ENCODE results near the gene MBP.
"Not testable (repeated sequence)": the region's sequence is repeated elsewhere in the genome, so short reads cannot be mapped to it uniquely, and the experiment has no call there.

Gene MBP

DNA sequence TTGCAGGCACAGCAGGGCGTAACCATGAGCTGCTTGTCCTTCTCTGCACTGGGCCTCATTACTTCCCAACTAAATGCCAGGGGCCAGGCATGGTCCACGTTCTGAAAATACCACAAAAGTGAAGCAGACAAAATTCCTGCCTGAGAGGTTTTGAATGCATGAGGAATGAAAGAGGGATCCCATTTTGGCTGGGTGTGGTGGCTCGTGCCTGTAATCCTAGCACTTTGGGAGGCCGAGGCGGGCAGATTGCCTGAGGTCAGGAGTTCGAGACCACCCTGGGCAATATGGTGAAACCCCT, 139.5 kb downstream of the MBP start:
- no peak for TF ChIP-seq ZFX (IDR thresholded peaks at IDR 0.05)
- TF ChIP-seq, protein P1, sequence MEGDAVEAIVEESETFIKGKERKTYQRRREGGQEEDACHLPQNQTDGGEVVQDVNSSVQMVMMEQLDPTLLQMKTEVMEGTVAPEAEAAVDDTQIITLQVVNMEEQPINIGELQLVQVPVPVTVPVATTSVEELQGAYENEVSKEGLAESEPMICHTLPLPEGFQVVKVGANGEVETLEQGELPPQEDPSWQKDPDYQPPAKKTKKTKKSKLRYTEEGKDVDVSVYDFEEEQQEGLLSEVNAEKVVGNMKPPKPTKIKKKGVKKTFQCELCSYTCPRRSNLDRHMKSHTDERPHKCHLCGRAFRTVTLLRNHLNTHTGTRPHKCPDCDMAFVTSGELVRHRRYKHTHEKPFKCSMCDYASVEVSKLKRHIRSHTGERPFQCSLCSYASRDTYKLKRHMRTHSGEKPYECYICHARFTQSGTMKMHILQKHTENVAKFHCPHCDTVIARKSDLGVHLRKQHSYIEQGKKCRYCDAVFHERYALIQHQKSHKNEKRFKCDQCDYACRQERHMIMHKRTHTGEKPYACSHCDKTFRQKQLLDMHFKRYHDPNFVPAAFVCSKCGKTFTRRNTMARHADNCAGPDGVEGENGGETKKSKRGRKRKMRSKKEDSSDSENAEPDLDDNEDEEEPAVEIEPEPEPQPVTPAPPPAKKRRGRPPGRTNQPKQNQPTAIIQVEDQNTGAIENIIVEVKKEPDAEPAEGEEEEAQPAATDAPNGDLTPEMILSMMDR (conservative IDR thresholded peaks at IDR 0.05): no peak

DNA sequence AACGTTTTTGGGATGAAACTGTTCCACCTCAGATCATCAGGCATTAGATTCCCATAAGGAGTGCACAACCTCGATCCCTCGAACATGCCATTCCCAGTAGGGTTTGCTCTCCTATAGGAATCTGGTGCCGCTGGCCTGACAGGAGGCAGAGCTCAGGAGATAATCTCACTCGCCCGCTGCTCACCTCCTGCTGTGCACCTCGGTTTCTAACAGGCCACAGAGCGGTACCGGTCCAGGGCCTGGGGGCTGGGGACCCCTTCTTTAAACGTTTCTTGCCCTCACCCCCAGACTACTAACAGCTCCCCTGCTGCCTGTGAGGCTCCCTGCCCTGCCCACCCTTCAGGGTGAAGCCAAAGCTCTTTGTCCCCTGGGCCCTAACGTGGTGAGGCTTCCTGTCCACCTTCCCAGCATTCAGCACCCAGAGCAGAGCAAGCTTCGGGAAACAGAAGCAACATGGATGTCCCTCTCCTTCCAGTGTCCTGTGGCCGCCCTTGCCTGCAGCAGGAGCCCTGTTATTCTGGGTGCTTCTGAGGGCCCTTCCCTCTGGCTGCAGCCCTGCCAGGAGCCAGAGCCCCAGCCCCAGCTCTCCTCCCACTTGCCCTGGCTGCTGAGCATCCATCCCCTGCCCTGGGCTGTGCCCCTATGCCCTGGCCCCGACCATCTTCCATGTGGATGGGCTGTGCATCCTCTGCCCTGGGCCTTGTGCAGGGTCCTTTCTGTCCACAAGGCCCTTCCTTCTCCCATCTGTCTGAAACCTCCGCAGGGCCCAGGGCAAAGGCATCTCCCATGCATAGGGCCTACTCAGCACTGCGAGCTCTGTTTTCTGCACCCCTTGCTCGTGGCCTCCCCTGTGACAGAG, 140.1 kb downstream of the MBP start:
- no peak overlapping the region for H3K27ac ChIP-seq
- TF ChIP-seq, protein P1 (conservative IDR thresholded peaks at IDR 0.05): no peak
- no peak for TF ChIP-seq ZFX (IDR thresholded peaks at IDR 0.05)

More for the DNA sequence above, 139.5 kb downstream of the MBP start:
- H3K27ac ChIP-seq: no peak overlapping the region

DNA sequence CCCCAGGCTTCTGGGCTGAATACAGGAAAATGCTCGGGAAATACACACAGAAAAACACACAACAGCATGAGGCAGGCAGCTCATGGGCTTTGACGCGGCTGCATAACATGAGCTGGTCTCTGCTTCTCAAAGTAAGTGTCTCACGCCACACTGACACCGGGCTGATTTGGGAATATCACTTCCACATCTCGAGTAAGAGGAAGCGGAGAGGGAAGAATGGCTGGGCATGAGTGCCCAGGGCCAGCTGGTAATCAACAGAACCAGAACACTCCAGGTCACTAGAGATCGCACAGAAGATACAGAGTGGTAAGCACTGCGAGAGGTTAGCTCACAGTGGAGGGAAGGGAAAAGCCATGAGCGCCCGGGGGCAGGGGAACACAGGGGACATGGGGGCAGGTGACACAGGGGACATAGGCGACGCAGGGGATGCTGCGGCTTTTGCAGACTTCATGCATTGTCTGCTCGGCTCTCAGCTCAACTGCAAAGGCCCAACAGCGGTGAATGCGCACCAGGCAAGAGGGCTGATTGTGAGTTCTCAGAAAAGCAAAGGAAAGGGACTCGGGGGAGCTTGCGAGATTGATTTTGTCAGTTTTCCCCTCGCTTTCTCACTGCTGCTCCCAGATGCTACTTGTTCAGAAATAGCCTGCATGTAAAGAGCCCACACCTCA, 141.4 kb downstream of the MBP start:
- TF ChIP-seq, protein P1 (conservative IDR thresholded peaks at IDR 0.05): no peak
- no peak for TF ChIP-seq ZFX (IDR thresholded peaks at IDR 0.05)
- no peak overlapping the region for H3K27ac ChIP-seq

DNA sequence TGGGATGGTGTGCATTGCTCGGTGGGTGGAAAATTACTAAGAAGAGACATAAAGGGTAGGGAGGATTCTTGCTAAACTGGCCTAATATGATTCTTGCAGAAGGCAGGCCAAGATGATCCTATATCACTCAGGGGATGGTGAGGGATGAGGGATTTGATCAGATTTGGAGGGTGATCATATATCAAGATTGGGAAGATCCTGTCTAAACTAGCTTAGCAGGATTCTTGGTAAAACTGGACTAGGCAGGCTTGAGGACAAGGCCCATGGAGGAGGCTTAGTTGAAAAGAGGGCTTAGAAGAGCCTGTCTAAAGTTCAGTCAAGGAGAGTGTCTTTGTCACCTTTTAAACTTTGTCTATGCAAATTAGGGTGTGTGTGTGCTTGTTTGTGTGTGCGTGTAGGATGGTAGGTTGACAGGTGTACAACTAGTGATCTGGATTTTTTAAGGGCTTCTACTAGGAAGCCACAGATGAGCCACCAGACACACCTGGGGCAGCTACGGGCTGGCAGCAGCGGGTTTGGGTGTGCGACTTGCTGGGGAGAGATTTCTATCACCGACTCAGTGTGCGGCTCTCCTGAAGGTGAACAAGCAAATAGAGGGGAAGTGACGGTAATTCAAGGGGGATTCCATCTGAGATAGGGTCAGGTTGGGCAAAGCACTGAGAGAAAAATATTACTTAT, 142.1 kb downstream of the MBP start:
- not testable (repeated sequence) for H3K27ac ChIP-seq

DNA sequence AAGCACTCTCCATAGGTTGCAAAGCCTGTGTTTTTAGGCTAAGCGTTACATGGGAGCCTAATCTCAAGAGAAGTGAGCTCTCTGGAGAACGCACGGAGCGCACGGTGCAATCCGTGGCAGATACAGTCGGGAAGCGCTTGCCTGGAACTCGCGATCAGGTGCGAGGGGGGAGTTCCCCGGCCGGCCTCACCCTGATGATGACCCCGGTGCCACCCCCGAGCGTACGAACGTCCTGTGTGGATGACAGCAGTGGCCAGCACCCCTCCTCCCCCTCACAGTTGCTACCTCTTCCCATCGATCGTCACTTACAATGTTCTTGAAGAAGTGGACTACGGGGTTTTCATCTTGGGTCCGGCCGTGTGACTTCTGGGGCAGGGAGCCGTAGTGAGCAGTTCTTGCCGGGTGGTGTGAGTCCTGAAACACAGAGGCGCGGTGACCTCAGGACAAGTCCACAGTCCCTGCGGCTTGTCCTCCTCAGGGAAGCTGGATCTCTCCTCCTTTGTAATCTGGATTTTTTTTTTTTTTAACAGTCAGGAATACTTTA, 142.9 kb downstream of the MBP start:
- TF ChIP-seq, protein P1 (conservative IDR thresholded peaks at IDR 0.05): no peak
- no peak for TF ChIP-seq ZFX (IDR thresholded peaks at IDR 0.05)
- H3K27ac ChIP-seq: no peak overlapping the region

DNA sequence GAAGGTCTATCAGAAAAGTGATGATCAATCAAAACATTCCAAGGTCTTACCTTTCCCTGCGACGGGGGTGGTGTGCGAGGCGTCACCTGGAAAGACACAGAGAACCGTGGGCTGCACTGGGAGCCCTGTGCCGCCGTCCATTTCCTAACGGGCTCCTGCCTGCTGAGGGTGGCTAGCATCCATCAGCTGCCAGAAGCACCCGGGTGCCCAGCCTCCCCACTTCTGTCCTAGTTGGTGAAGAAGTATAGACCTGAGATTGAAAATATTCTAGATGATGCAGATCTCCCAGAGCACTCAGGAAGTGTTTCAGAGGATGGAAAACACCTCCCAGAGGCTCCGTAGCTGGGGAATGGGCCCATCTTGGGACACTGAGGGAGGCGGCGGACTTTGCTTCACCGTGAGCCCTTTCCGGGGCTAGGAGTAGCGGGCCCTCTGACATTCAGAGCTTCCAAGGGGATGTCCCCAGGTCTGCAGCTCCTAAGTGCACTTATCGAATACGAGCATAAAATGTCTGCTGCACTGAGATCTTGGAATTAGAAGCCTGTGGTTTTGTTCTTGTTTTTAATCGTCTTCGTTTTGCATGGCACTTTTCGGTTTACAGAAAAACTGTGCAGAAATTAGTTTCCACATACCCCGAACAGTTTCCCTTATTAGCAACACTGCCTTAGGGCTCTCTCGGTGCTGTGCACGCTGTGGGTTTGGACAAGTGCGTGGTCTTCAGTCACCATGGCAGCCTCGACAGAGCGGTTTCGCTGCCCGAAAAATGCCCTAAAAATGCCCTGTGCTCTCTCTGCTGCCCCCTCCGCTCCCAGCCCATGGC, 143.5 kb downstream of the MBP start:
- no peak overlapping the region for H3K27ac ChIP-seq
- no peak for TF ChIP-seq ZFX (IDR thresholded peaks at IDR 0.05)
- TF ChIP-seq, protein P1 (conservative IDR thresholded peaks at IDR 0.05): no peak

Data from C4-2B (cell line).